Measurements from ENCODE around the gene ROBO1. TPM values are rescaled to one million over a fixed set of nuclear protein-coding genes. Genes with fewer than 3 reads are reported as not detected.

Gene ROBO1
- total RNA-seq, 6 experiments from 2014 or later: 1.1 to 7.2 (median 4.3) TPM

DNA sequence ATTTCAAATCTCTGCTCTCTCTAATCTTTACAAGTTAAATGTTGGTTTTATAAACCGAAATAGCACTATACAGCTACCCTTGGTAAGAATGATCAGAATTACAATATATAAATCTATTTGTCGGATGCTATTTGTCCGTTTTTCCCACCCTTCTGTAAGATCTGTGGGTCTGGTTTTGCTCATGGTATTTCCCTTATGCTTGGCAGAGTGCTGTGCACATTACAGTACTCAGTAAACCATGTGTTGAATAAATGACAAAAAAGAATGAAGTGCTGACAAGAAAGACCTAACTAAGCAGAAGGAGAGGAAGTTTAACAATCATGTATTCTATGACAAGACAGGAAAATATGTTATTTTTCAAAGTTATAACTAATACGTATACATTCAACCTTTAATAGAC is 827.2 kb downstream of the ROBO1 start:
- no peaks in the 10 kb centered on the region for H3K9me3 ChIP-seq
- no peaks in the 10 kb centered on the region for H3K4me1 ChIP-seq
- H3K27me3 ChIP-seq: no peaks in the 10 kb centered on the region
- DNase-seq: no peak
- H3K36me3 ChIP-seq: no peaks in the 10 kb centered on the region
- no peak overlapping the region for H3K4me3 ChIP-seq
- TF ChIP-seq, protein P1, sequence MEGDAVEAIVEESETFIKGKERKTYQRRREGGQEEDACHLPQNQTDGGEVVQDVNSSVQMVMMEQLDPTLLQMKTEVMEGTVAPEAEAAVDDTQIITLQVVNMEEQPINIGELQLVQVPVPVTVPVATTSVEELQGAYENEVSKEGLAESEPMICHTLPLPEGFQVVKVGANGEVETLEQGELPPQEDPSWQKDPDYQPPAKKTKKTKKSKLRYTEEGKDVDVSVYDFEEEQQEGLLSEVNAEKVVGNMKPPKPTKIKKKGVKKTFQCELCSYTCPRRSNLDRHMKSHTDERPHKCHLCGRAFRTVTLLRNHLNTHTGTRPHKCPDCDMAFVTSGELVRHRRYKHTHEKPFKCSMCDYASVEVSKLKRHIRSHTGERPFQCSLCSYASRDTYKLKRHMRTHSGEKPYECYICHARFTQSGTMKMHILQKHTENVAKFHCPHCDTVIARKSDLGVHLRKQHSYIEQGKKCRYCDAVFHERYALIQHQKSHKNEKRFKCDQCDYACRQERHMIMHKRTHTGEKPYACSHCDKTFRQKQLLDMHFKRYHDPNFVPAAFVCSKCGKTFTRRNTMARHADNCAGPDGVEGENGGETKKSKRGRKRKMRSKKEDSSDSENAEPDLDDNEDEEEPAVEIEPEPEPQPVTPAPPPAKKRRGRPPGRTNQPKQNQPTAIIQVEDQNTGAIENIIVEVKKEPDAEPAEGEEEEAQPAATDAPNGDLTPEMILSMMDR (IDR thresholded peaks at IDR 0.05): no peak
- no peak for TF ChIP-seq POLR2A (IDR thresholded peaks at IDR 0.05)
- 85% methylated on average over 4 of the region's 4 CpGs for WGBS (ENCODE audit: insufficient coverage, low coverage, low lambda C conversion rate, missing lambda C conversion rate)
- no peak for ATAC-seq
- intact Hi-C loops (cut with DNase I): no loop called here
- no peak overlapping the region for H3K27ac ChIP-seq

DNA sequence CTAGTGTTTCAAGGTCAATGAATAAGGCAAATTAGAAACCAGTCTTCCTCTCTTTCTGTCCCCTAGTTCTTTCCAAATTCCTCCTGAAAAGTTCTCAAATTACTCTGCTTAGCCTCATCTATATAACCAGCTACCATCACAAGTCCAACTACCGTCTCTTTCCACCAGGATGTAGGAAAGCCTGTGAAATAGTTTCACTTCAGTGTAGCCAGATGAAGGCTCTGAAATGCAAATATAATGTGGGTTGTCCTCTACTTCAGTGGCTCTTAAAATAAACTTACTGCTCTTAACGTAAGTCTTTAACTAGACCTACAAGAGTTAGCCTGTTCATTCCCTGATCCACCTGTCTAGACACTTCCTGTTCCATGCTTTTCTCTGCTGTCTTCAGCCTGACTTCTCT is 827.7 kb downstream of the ROBO1 start:
- no peak for TF ChIP-seq POLR2A (IDR thresholded peaks at IDR 0.05)
- TF ChIP-seq, protein P1 (IDR thresholded peaks at IDR 0.05): no peak
- 93% methylated on average over 2 of the region's 2 CpGs for WGBS (ENCODE audit: insufficient coverage, low coverage, low lambda C conversion rate, missing lambda C conversion rate)

DNA sequence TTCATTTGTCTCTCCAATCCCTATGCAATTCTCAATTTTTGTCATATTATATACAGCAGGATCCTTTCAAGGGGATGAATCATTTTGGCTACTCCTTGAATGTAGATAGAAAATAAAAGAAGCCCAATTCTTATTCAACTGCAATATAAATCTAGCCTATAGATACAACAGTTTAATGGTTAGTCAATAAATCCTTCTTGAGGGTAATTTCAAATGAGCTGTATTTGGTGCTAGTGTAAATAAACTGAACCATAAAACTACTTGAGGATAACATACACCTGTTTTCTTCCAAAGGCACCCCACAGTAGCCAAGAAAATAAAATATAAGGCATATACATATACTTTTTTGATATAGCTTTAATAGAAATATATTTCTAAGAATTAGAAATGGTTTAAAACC is 830.3 kb downstream of the ROBO1 start:
- Histone ChIP-seq H3K4me3 (no peak overlapping the region), H3K4me1 (no peaks in the 10 kb centered on the region)
- no peak for ATAC-seq

More for the DNA sequence above, 827.7 kb downstream of the ROBO1 start:
- no peaks in the 10 kb centered on the region for H3K27me3 ChIP-seq
- H3K9me3 ChIP-seq: no peaks in the 10 kb centered on the region
- DNase-seq (no peak), ATAC-seq (no peak)
- H3K4me1 ChIP-seq: no peaks in the 10 kb centered on the region
- no peak overlapping the region for H3K27ac ChIP-seq
- intact Hi-C loops (cut with DNase I): no loop called here
- no peaks in the 10 kb centered on the region for H3K36me3 ChIP-seq
- H3K4me3 ChIP-seq: no peak overlapping the region

DNA sequence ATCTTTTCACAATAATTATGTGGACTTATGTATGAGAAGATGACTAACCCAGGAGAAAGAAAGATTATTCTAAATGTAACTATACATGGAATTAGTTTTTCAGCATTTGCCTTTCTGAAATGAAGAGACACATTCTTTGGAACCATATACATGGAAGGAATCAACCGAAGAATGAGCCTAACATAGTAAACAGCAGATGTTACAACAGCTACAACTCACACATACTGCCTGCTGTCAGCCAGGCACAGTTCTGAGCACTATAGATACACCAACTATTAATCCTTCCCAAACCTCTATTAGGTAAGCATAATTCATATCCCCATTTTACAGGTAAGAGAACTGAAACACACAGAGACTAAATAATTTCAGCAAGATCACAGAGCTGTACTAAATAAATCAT is 840.0 kb downstream of the ROBO1 start:
- TF ChIP-seq POLR2A (IDR thresholded peaks at IDR 0.05): no peak
- TF ChIP-seq, protein P1 (IDR thresholded peaks at IDR 0.05): no peak
- H3K9me3 ChIP-seq: no peaks in the 10 kb centered on the region
- no peaks in the 10 kb centered on the region for H3K36me3 ChIP-seq
- 83% methylated on average over 1 of the region's 1 CpG for WGBS (ENCODE audit: insufficient coverage, low coverage, low lambda C conversion rate, missing lambda C conversion rate)
- H3K27ac ChIP-seq: no peak overlapping the region
- no peaks in the 10 kb centered on the region for H3K4me1 ChIP-seq
- ATAC-seq (no peak), DNase-seq (no peak)
- no peak overlapping the region for H3K4me3 ChIP-seq
- intact Hi-C loops (cut with DNase I): no loop called here
- H3K27me3 ChIP-seq: no peaks in the 10 kb centered on the region

More for the DNA sequence above, 830.3 kb downstream of the ROBO1 start:
- no peak overlapping the region for H3K27ac ChIP-seq
- H3K36me3 ChIP-seq: no peaks in the 10 kb centered on the region
- no peaks in the 10 kb centered on the region for H3K9me3 ChIP-seq
- TF ChIP-seq POLR2A (IDR thresholded peaks at IDR 0.05): no peak
- TF ChIP-seq, protein P1 (IDR thresholded peaks at IDR 0.05): no peak
- intact Hi-C loops (cut with DNase I): no loop called here
- no peak for DNase-seq
- no peaks in the 10 kb centered on the region for H3K27me3 ChIP-seq

DNA sequence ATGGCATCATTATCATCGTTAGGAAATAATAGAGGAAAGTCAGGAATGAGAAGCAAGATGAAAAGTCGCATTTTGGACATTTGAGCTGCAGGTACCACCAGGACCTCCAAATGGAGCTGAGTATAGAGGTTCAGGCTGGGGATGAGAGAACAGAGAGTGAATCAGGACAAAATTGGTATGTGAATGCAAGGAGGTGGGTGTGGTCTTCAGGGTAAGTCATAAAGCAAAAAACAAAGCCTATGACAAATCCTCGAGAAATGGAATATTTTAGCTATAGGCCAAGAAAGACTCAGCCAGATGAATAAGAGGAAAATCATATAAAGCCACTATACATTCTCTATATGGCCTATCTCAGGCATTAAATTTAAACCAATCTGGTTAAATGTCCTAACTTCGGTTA is 841.3 kb downstream of the ROBO1 start:
- Histone ChIP-seq H3K4me3 (no peak overlapping the region), H3K9me3 (no peaks in the 10 kb centered on the region), H3K27me3 (no peaks in the 10 kb centered on the region), H3K4me1 (no peaks in the 10 kb centered on the region), H3K27ac (no peak overlapping the region), H3K36me3 (no peaks in the 10 kb centered on the region)
- no peak for DNase-seq
- 87% methylated on average over 4 of the region's 4 CpGs for WGBS (ENCODE audit: insufficient coverage, low coverage, low lambda C conversion rate, missing lambda C conversion rate)
- ATAC-seq: no peak
- intact Hi-C loops (cut with DNase I): no loop called here
- TF ChIP-seq, protein P1 (IDR thresholded peaks at IDR 0.05): no peak
- no peak for TF ChIP-seq POLR2A (IDR thresholded peaks at IDR 0.05)

All from right lobe of liver (tissue), 6 donors.